ENCODE measurements around the gene ERG.

GRCh38 chr21:38496224-38496623 is 2.1 kb downstream of the ERG start:
- no peak for TF ChIP-seq CTCF (conservative IDR thresholded peaks at IDR 0.05)
- no peak for TF ChIP-seq ZFX (IDR thresholded peaks at IDR 0.05)
